AG09319 (cell line): Measurements from ENCODE around the gene IL17B.

ENCODE experiments used
- DNase-seq: peaks from one replicate; pipeline ENCODE4 v3.0.0-alpha.2; 2010; ENCODE audit warnings: low read depth; ENCODE audit errors: extremely low read depth
- TF ChIP-seq, protein P1 (sequence below): IDR thresholded peaks from 2 replicates; pipeline ENCODE4 v1.5.1; 2011; ENCODE audit warnings: low read depth, mild to moderate bottlenecking, inconsistent platforms, low read length, moderate library complexity

The IL17B gene, protein sequence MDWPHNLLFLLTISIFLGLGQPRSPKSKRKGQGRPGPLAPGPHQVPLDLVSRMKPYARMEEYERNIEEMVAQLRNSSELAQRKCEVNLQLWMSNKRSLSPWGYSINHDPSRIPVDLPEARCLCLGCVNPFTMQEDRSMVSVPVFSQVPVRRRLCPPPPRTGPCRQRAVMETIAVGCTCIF

DNA sequence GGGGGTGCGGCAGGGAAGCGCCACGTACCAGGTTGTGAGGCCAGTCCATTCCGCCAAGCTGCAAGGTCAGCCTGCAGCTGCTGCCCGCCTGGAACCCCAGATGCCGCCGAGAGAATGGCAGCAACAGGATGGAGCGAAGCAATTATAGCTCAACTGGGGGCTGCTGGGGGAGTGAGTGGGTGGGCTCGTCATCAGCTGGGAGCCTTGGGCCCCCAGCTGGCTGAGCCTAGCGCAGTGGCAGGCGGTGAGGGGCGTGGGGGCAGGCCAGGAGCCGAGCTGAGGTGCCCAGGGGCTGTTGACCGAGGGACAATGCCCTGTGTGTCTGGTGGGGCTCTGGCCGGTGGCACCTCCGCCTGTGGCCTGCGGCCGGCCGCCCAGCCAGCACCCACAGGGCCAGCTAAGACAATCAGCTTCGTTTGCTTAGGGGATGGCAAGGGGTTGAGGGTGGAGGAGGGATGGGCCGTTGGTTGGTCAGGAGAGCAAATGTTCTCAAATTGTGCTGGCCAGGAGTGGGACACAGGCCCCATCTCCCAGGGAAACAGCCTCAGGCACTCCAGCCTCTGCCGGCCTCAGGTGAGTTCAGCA is at the start of gene IL17B:
Gene IL17B, minus strand, starts transcription at position 116 of the 585 bp plus-strand sequence. Its CDS starts 67 bp downstream, at position 49.
- no peak for DNase-seq
- TF ChIP-seq, protein P1, sequence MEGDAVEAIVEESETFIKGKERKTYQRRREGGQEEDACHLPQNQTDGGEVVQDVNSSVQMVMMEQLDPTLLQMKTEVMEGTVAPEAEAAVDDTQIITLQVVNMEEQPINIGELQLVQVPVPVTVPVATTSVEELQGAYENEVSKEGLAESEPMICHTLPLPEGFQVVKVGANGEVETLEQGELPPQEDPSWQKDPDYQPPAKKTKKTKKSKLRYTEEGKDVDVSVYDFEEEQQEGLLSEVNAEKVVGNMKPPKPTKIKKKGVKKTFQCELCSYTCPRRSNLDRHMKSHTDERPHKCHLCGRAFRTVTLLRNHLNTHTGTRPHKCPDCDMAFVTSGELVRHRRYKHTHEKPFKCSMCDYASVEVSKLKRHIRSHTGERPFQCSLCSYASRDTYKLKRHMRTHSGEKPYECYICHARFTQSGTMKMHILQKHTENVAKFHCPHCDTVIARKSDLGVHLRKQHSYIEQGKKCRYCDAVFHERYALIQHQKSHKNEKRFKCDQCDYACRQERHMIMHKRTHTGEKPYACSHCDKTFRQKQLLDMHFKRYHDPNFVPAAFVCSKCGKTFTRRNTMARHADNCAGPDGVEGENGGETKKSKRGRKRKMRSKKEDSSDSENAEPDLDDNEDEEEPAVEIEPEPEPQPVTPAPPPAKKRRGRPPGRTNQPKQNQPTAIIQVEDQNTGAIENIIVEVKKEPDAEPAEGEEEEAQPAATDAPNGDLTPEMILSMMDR, result no peak

DNA sequence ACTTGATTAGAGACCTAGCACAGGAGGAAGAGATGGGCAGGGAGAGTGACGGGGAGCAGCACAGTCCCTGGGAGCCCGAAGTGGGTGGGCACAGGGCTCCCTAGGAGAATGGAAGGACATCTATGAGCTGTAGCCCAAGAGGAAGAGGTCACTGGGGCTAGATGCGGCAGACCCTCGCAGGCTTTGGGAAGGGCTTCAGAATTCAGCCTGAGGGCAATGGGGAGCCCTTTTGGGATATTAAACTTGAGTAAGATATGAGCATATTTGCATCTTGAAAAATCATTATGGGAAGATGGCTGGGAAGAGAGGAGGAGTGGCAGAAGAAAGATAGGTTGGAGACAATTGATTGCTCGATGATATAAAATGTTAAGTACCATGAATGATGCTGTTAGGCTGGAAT is 48.9 kb upstream of the IL17B start:
- no peak for DNase-seq
- TF ChIP-seq, protein P1, result no peak

DNA sequence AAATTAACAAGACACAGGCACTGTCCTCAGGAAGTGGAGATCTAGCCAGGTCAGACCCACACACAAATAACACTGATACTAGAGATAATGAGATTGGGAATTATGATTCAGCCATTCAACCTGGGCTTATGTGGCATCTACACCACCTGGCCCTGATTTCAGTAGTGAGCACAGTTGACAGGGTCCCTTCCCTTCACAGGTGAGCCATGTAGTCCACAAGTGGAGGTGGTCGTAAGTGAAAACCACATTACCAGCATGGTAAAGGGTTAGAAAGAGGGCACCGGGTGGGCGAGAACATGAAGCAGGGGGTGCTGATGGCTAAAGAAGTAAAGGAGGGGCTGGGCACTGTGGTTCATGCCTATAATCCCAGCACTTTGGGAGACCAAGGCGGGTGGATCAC is 48.3 kb upstream of the IL17B start:
- TF ChIP-seq, protein P1, result no peak
- DNase-seq, result no peak

DNA sequence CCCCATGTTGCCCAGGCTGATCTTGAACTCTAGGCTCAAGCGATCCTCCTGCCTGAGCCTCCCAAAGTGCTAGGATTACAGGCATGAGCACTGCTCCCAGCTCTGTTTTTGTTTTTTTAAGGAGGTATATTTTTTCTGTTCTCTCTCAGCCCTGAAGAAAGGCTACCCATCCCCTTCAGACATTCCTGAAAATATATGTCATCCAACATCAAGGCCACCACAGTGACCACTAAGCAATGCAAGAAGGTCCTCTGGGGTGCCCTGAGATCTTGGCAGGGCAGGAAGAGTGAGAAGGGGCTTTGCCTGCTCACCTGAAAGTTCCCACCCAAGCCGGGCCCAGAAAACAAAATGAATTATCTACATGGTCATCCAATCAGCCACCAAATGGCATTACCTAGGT is 47.8 kb upstream of the IL17B start:
- DNase-seq, result no peak
- TF ChIP-seq, protein P1, result no peak

DNA sequence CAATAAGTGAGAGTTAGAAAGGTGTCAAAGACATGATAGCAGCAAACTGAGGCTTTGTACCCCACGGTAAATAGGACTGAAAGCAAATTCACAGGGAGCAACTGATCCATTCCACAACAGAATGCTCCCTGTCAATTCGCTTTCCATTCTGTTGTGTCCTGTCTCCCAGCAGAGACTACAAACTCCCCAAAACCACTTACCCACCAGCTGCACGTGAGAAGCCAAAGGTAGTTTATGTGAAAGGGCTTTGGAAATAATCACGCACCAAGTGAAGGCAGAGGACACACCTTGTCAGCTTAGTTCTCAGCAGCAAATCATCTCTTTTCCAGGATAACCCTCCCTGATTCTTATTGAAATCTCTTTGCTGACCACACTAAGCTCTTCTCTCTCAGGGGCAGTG is 46.6 kb upstream of the IL17B start:
- TF ChIP-seq, protein P1, result no peak
- no peak for DNase-seq

DNA sequence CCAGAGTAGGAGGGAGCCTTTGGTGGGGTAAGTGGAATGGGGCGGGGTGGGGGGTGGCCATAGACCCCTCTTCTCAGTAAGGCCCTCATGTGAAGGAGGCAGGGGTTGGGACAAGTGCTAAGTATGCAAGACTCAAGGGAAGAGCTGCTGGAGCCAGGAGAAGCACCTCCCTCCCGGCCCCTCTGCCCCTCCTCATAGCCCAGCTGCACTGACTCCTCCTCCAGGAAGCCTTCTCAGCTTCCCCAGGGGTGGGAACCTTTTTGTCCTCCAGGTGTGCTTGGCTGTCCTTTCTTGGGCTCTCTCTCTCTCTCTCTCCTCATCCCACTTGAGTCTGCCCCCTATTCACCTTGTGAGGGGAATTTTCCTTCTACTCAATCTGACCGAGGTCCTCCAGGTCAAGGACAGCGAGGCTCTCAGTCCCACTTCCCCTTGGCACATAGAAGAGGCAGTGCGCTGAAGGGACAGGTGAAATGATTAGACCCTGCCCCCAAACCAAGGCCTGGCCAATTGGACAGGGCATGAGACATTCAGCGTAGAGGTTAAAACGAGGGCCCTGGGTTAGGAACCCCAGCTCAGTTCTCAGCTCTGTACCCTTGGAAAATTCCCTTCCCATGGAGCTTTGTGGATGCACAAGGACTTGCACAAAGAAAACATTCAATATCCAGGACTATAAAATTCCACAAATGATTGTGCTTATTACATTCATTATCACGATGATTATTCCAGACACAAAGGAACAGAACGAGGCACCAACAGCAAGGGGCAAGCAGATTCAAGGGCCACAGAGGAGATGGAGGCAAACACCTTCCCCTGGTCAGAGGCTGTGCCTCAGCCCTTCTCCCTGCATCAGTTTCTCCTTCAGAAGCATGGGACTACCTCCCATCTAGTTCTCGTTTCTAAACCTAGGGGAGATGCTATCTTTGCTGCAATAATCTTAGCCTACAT is 45.6 kb upstream of the IL17B start:
- TF ChIP-seq, protein P1, result no peak
- no peak for DNase-seq

DNA sequence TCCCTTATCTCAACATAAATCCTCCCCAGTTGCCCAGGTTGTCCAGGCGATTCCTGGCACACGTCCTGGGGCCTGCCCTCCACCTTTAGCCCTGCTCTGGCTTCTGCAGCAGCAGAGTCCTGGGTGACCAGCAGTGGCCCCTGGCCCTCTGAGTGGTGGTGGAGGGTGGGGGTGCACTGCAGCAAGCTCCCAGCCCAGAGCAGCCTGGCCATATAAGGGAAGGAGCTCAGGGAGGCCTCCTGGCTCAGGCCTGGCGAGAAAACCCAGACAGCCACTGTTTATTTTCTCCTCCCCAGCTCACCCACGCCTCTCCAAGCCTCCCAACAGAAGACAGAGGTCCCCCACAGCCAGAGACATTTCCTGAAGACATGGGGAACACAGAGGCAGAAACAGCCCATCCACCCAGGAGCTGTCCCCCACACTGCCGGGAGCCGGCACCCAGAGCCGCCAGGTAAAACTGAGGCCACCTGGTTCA is 44.7 kb upstream of the IL17B start:
- no peak for DNase-seq
- TF ChIP-seq, protein P1, result no peak
